22Rv1 (cell line): ENCODE results near the gene BAIAP2L1.

Experiments
- H3K27ac ChIP-seq: fragments of 450-650 bp; 2 replicates; pipeline ENCODE4 v1.5.1; 2017
- CTCF ChIP-seq: fragments of 450-650 bp; IDR thresholded peaks from 2 replicates; pipeline ENCODE4 v1.5.1; 2017; ENCODE audit warnings: mild to moderate bottlenecking
- ZFX ChIP-seq: fragments of 450-650 bp; IDR thresholded peaks from 2 replicates; pipeline ENCODE4 v1.6.1; 2017; ENCODE audit warnings: antibody characterized with exemption, borderline replicate concordance

BAIAP2L1 gene

GRCh38 chr7:98254951-98255610, 145.8 kb downstream of the BAIAP2L1 start:
- no peak overlapping the region for H3K27ac ChIP-seq
- no peak for TF ChIP-seq ZFX
- TF ChIP-seq CTCF = no peak

- H3K27ac ChIP-seq = no peak overlapping the region
- no peak for TF ChIP-seq ZFX
- no peak for TF ChIP-seq CTCF
Measured at GRCh38 chr7:98254516-98254915, 146.4 kb downstream of the BAIAP2L1 start.

- H3K27ac ChIP-seq = peak overlapping the region; percentile 83
- TF ChIP-seq ZFX = no peak
- no peak for TF ChIP-seq CTCF
Measured at GRCh38 chr7:98252425-98253054, 148.3 kb downstream of the BAIAP2L1 start.

- TF ChIP-seq ZFX (no peak), CTCF (no peak)
- H3K27ac ChIP-seq = peak within 1 kb of the TSS; percentile 83
Measured at GRCh38 chr7:98251601-98252424, 149.1 kb downstream of the BAIAP2L1 start, which contains the start of gene TECPR1. Gene TECPR1 (minus strand): TSS chr7:98252232. CDS start chr7:98246146, 6,086 bp downstream.

GRCh38 chr7:98251231-98251600, 149.7 kb downstream of the BAIAP2L1 start:
- peak overlapping the region; percentile 83 for H3K27ac ChIP-seq
- TF ChIP-seq ZFX (no peak), CTCF (no peak)

- TF ChIP-seq ZFX (no peak), CTCF (no peak)
- H3K27ac ChIP-seq = peak overlapping the region; percentile 83
Measured at GRCh38 chr7:98250789-98251188, 150.1 kb downstream of the BAIAP2L1 start.

GRCh38 chr7:98249106-98249505, 151.8 kb downstream of the BAIAP2L1 start:
- H3K27ac ChIP-seq = no peak overlapping the region
- TF ChIP-seq ZFX (no peak), CTCF (no peak)
